Kidney (tissue), 14 donors: ENCODE data around the gene CHAD. TPM values are rescaled to one million over a fixed set of nuclear protein-coding genes. Genes with fewer than 3 reads are reported as not detected.
"Not testable (repeated sequence)": the region's sequence is repeated elsewhere in the genome, so short reads cannot be mapped to it uniquely, and the experiment has no call there.

Source experiments
- DNase-seq, 5 donors: peaks; one replicate each; pipeline ENCODE4 v3.0.0-alpha.2; 2013 to 2020
- FAIRE-seq: peaks from 2 replicates; lab custom pipeline; 2012; peaks lifted over from hg19 to GRCh38; lab: Jason Lieb, UNC
- H3K27ac ChIP-seq, 2 donors: one replicate each; pipeline ENCODE4 v1.7.0; 2013; ENCODE audit warnings: low read depth in 2 of 2, low read length in 2 of 2, inconsistent platforms in 1 of 2
- H3K27me3 ChIP-seq: one replicate; pipeline ENCODE4 v1.7.1; 2013; ENCODE audit warnings: low read length, inconsistent platforms; ENCODE audit not compliant: control insufficient read depth, insufficient read depth
- H3K36me3 ChIP-seq, 3 donors: one replicate each; pipeline versions ENCODE4 v1.7.0 to v1.7.1; 2013; ENCODE audit warnings: low read length in 3 of 3, control low read depth in 1 of 3, inconsistent platforms in 1 of 3; ENCODE audit not compliant: insufficient read depth in 3 of 3, control insufficient read depth in 2 of 3
- H3K4me1 ChIP-seq, 3 donors: one replicate each; pipeline versions ENCODE4 v1.7.0 to v1.7.1; 2013; ENCODE audit warnings: low read length in 3 of 3, inconsistent platforms in 1 of 3, low read depth in 1 of 3; ENCODE audit not compliant: control insufficient read depth in 2 of 3, insufficient read depth in 2 of 3
- H3K4me3 ChIP-seq, 3 donors: one replicate each; pipeline versions ENCODE4 v1.7.0 to v1.8.1; 2013; ENCODE audit warnings: low read length in 3 of 3, control low read depth in 1 of 3, inconsistent platforms in 1 of 3
- H3K9ac ChIP-seq, 3 donors: one replicate each; pipeline versions ENCODE4 v1.7.0 to v1.7.1; 2013; ENCODE audit warnings: low read length in 3 of 3, control low read depth in 1 of 3, inconsistent platforms in 1 of 3
- H3K9me3 ChIP-seq, 3 donors: one replicate each; pipeline versions ENCODE4 v1.7.0 to v1.7.1; 2013; ENCODE audit warnings: low read length in 3 of 3, control low read depth in 1 of 3, inconsistent platforms in 1 of 3; ENCODE audit not compliant: control insufficient read depth in 2 of 3, insufficient read depth in 1 of 3
- intact Hi-C: fragments of 100-400 bp; cut with DNase I; formaldehyde crosslinking; loops from one replicate; pipeline ENCODE4 v1.11.1; 2022
- polyA plus RNA-seq: library from polyadenylated mRNA; stranded (reverse); fragments of 350-450 nt; fragmentation: Illumina TruSeq; extraction: RNeasy Lipid Tissue Mini Kit (QIAGEN cat#74804); gene quantifications from one replicate; pipeline ENCODE4 v1.2.3, GENCODE V29; 2014; ENCODE audit warnings: low read depth, low replicate concordance; ENCODE audit not compliant: insufficient read depth
- total RNA-seq: library from RNA; stranded (reverse); fragmentation: NEBNext Ultra II Directional; extraction: Animal tissue kit (Norgen Biotek cat#: 25700); gene quantifications from one replicate; pipeline ENCODE4 v1.2.1, GENCODE V29; 2021
- TF ChIP-seq, protein P1 (sequence below): IDR thresholded peaks from 3 replicates; pipeline ENCODE4 v1.5.1; 2012; ENCODE audit warnings: mild to moderate bottlenecking, moderate library complexity, borderline replicate concordance; ENCODE audit not compliant: insufficient read depth; ENCODE audit errors: extremely low read depth
- donor health status: control.
- donor health status: control.
- donor health status: control.
- donor health status: control.
- donor health status: control.
- donor health status: DM: yes; HTN: yes; CAD: no.
- donor health status: Normal renal cell carcinoma (clear cell type).

Gene CHAD
- total and polyA plus RNA-seq, 2 donors from 2014 or later, result 0.22 to 0.43 TPM

- intact Hi-C loops, result no loop called here
- DNase-seq, result no peak
- H3K27ac ChIP-seq, result no peak overlapping the region
- peaks cover 0 to 17% (median 12%) of the 10 kb centered on the region in 3 donors for H3K36me3 ChIP-seq
- no peak overlapping the region for H3K4me3 ChIP-seq
- H3K4me1 ChIP-seq, result peaks cover 0 to 30% (median 26%) of the 10 kb centered on the region in 3 donors
- H3K27me3 ChIP-seq, result no peaks in the 10 kb centered on the region
- TF ChIP-seq, protein P1, sequence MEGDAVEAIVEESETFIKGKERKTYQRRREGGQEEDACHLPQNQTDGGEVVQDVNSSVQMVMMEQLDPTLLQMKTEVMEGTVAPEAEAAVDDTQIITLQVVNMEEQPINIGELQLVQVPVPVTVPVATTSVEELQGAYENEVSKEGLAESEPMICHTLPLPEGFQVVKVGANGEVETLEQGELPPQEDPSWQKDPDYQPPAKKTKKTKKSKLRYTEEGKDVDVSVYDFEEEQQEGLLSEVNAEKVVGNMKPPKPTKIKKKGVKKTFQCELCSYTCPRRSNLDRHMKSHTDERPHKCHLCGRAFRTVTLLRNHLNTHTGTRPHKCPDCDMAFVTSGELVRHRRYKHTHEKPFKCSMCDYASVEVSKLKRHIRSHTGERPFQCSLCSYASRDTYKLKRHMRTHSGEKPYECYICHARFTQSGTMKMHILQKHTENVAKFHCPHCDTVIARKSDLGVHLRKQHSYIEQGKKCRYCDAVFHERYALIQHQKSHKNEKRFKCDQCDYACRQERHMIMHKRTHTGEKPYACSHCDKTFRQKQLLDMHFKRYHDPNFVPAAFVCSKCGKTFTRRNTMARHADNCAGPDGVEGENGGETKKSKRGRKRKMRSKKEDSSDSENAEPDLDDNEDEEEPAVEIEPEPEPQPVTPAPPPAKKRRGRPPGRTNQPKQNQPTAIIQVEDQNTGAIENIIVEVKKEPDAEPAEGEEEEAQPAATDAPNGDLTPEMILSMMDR, result no peak
- no peaks in the 10 kb centered on the region for H3K9me3 ChIP-seq
- no peak overlapping the region for H3K9ac ChIP-seq
- FAIRE-seq, result no peak
These were observed 6.7 kb upstream of the CHAD start for GRCh38 chr17:50475362-50475761.

DNA sequence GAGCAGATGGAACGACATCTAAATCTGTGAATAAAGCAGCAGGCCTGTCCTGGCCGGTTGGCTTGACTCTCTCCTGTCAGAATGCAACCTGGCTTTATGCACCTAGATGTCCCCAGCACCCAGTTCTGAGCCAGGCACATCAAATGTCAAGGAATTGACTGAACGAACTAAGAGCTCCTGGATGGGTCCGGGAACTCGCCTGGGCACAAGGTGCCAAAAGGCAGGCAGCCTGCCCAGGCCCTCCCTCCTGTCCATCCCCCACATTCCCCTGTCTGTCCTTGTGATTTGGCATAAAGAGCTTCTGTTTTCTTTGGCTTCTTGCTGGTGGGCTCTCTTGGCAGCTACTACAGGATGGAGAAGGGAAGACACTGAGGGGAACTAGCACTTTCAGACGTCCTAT lies 5.8 kb upstream of the CHAD start:
- no peak for FAIRE-seq
- TF ChIP-seq, protein P1, result no peak
- intact Hi-C loops, result no loop called here
- no peak for DNase-seq
- Histone ChIP-seq H3K27ac (no peak overlapping the region), H3K4me3 (no peak overlapping the region), H3K9me3 (no peaks in the 10 kb centered on the region), H3K4me1 (peaks cover 0 to 24% (median 23%) of the 10 kb centered on the region in 3 donors), H3K27me3 (no peaks in the 10 kb centered on the region), H3K36me3 (peaks cover 0 to 14% (median 12%) of the 10 kb centered on the region in 3 donors), H3K9ac (no peak overlapping the region)

DNA sequence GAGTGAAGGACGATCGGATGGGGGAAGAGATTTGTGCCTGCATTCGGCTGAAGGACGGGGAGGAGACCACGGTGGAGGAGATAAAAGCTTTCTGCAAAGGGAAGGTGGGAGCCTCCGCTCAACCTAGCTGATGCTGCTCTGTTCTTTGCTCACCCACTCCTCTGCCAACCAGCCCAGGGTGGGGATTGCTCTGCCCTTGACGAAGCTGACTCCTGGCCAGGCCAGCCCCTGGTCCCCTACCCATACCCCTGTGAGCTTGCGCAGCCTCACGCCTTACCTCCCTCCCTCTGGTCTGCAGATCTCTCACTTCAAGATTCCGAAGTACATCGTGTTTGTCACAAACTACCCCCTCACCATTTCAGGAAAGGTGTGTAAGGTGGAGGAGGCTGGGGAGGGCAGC lies 5.2 kb upstream of the CHAD start:
- Histone ChIP-seq H3K9ac (no peak overlapping the region), H3K36me3 (peaks cover 0 to 14% (median 12%) of the 10 kb centered on the region in 3 donors), H3K27ac (no peak overlapping the region), H3K9me3 (no peaks in the 10 kb centered on the region), H3K4me3 (no peak overlapping the region), H3K4me1 (peaks cover 0 to 24% (median 22%) of the 10 kb centered on the region in 3 donors), H3K27me3 (no peaks in the 10 kb centered on the region)
- intact Hi-C loops, result no loop called here
- DNase-seq, result no peak
- TF ChIP-seq, protein P1, result no peak
- no peak for FAIRE-seq

GRCh38 chr17:50472761-50473161 lies 4.1 kb upstream of the CHAD start:
- H3K27ac ChIP-seq, H3K27me3 ChIP-seq, intact Hi-C loops, H3K9ac ChIP-seq, H3K4me3 ChIP-seq, FAIRE-seq, H3K9me3 ChIP-seq: not testable (repeated sequence)
- DNase-seq, result peak in 1 of 5 donors; percentile 64
- peaks cover 0 to 14% (median 12%) of the 10 kb centered on the region in 3 donors for H3K36me3 ChIP-seq
- TF ChIP-seq, protein P1, result peak; percentile 33
- H3K4me1 ChIP-seq, result peaks cover 0 to 24% (median 18%) of the 10 kb centered on the region in 3 donors
